Measurements from ENCODE around the gene NECAB2. TPM values are rescaled to one million over a fixed set of nuclear protein-coding genes. Genes with fewer than 3 reads are reported as not detected.

The NECAB2 gene
- total RNA-seq, 2 experiments from 2014 or later = not detected

DNA sequence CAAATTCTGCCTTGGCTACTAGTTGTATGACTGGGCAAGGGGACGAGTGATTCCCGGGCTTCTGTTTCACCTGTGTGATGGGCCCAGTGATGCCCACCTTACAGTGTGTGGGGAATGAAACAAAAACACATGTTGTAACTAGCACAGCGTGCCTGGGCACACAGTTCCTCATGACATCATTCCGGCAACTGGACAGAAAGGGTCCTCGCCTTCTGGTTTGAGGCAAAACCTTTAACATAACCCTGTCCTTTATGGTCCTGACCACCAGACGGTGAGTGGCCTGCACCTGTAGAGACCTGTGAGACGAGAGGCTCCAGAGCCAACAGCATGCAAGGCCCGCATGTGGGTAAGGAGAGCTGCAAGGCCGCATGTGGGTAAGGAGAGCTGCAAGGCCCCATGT lies 82.3 kb downstream of the NECAB2 start:
- Mint-ChIP-seq H3K36me3 (ENCODE audit: low read depth) (peaks cover 54% of the 10 kb centered on the region), H3K4me1 (ENCODE audit: low read depth) (no peaks in the 10 kb centered on the region), H3K27me3 (no peaks in the 10 kb centered on the region), H3K4me3 (no peak overlapping the region), H3K27ac (no peak overlapping the region), H3K9me3 (no peaks in the 10 kb centered on the region)
- no peak overlapping the region for H3K4me3 ChIP-seq (ENCODE audit: low read length)
- no peaks in the 10 kb centered on the region for H3K27me3 ChIP-seq (ENCODE audit: control insufficient read depth in 1 of 2, insufficient read depth in 2 of 2, low read length in 2 of 2)
- H3K4me1 ChIP-seq (ENCODE audit: insufficient read depth, low read length) = no peaks in the 10 kb centered on the region
- CTCF ChIA-PET = no interaction called here
- DNase-seq (no peak), ATAC-seq (ENCODE audit: poor library complexity) (no peak)
- intact Hi-C loops (cut with DNase I, micrococcal nuclease) = no loop called here
- TF ChIP-seq, protein P1, sequence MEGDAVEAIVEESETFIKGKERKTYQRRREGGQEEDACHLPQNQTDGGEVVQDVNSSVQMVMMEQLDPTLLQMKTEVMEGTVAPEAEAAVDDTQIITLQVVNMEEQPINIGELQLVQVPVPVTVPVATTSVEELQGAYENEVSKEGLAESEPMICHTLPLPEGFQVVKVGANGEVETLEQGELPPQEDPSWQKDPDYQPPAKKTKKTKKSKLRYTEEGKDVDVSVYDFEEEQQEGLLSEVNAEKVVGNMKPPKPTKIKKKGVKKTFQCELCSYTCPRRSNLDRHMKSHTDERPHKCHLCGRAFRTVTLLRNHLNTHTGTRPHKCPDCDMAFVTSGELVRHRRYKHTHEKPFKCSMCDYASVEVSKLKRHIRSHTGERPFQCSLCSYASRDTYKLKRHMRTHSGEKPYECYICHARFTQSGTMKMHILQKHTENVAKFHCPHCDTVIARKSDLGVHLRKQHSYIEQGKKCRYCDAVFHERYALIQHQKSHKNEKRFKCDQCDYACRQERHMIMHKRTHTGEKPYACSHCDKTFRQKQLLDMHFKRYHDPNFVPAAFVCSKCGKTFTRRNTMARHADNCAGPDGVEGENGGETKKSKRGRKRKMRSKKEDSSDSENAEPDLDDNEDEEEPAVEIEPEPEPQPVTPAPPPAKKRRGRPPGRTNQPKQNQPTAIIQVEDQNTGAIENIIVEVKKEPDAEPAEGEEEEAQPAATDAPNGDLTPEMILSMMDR (IDR thresholded peaks at IDR 0.05) = no peak
- H3K36me3 ChIP-seq (ENCODE audit: insufficient read depth, low read length) = peaks cover 48% of the 10 kb centered on the region
- no peak overlapping the region for H3K27ac ChIP-seq (ENCODE audit: low read depth in 1 of 2, low read length in 2 of 2)
- no peaks in the 10 kb centered on the region for H3K9me3 ChIP-seq (ENCODE audit: control insufficient read depth in 1 of 2, insufficient read depth in 1 of 2, low read length in 2 of 2)
- POLR2A ChIA-PET = no interaction called here

DNA sequence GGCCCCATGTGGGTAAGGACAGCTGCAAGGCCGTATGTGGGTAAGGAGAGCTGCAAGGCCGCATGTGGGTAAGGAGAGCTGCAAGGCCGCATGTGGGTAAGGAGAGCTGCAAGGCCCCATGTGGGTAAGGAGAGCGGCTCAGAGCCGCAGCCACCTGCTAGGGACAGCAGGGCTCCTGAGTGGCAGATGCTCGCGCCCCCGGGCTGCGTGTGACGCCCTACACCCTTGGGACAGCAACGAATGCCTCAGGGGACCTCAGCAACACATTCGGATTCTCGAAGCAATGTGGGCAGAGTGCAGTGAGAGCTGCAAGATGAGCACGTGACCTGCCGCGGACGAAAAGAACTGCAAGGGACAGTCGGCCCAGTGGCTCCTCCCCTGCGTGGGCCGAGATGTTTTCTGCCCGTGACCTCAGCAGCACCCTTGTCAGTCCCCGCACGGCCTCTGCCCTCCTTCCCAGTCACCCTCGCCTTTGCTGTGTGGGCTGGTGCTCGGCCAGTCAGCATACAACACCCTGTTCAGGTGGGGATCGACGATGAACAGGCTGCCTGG lies 84.1 kb downstream of the NECAB2 start:
- DNase-seq = peak in 1 of 14 experiments; percentile 12
- no peak for ATAC-seq (ENCODE audit: poor library complexity)
- H3K36me3 ChIP-seq (ENCODE audit: insufficient read depth, low read length) = peaks cover 66% of the 10 kb centered on the region
- TF ChIP-seq, protein P1 (IDR thresholded peaks at IDR 0.05) = no peak
- H3K4me1 ChIP-seq (ENCODE audit: insufficient read depth, low read length) = no peaks in the 10 kb centered on the region
- no peak overlapping the region for H3K27ac ChIP-seq (ENCODE audit: low read depth in 1 of 2, low read length in 2 of 2)
- ChIA-PET CTCF (no interaction called here), POLR2A (no interaction called here)
- Mint-ChIP-seq H3K27ac (no peak overlapping the region), H3K9me3 (no peaks in the 10 kb centered on the region), H3K4me3 (no peak overlapping the region), H3K27me3 (no peaks in the 10 kb centered on the region), H3K4me1 (ENCODE audit: low read depth) (no peaks in the 10 kb centered on the region), H3K36me3 (ENCODE audit: low read depth) (peaks cover 72% of the 10 kb centered on the region)
- no peak overlapping the region for H3K4me3 ChIP-seq (ENCODE audit: low read length)
- H3K9me3 ChIP-seq (ENCODE audit: control insufficient read depth in 1 of 2, insufficient read depth in 1 of 2, low read length in 2 of 2) = no peaks in the 10 kb centered on the region
- intact Hi-C loops (cut with DNase I, micrococcal nuclease) = no loop called here
- H3K27me3 ChIP-seq (ENCODE audit: control insufficient read depth in 1 of 2, insufficient read depth in 2 of 2, low read length in 2 of 2) = no peaks in the 10 kb centered on the region

Other genes starting within 250 kb of the NECAB2 start
- gene HSBP1, start 160.3 kb upstream of the NECAB2 start, total RNA-seq = 10 to 100 TPM; 17.4 to 21.9 TPM
- gene MLYCD, start 69.1 kb upstream of the NECAB2 start, total RNA-seq = 1 to 10 TPM; 4.7 to 5.3 TPM
- 1 to 10 TPM; 2.1 to 2.6 TPM for gene OSGIN1, start 15.0 kb upstream of the NECAB2 start, total RNA-seq
- gene SLC38A8, start 74.6 kb downstream of the NECAB2 start, total RNA-seq = not detected
- 100 to 1,000 TPM; 121 to 122 TPM for gene MBTPS1, start 148.7 kb downstream of the NECAB2 start, total RNA-seq
- gene HSDL1, start 176.9 kb downstream of the NECAB2 start, total RNA-seq = 10 to 100 TPM in 1 of 2 experiments, 1 to 10 TPM in 1; 9.4 to 12.1 TPM
- not detected for gene DNAAF1, start 177.1 kb downstream of the NECAB2 start, total RNA-seq
- gene TAF1C, start 218.8 kb downstream of the NECAB2 start, total RNA-seq = 10 to 100 TPM; 75.6 to 82.1 TPM
- gene ADAD2, start 222.9 kb downstream of the NECAB2 start, total RNA-seq = under 1 TPM in 1 of 2 experiments, not detected in 1; 0.59 TPM